Fibroblast of lung (primary cell): ENCODE results near the gene TUT7. TPM values are rescaled to one million over a fixed set of nuclear protein-coding genes. Genes with fewer than 3 reads are reported as not detected.

ENCODE experiments used
- DNase-seq, 2 donors: peaks; one replicate each; pipeline versions ENCODE4 v3.0.0 to v3.0.0-alpha.2; 2010; ENCODE audit warnings: low read depth in 2 of 2
- H2AFZ ChIP-seq: 2 replicates; pipeline ENCODE4 v1.5.1; 2012; ENCODE audit warnings: low read length, control low read depth, inconsistent platforms
- H3K27ac ChIP-seq: 2 replicates; pipeline ENCODE4 v1.5.1; 2011; ENCODE audit warnings: low read length, control low read depth; ENCODE audit not compliant: insufficient read depth
- H3K27me3 ChIP-seq: 2 replicates; pipeline ENCODE4 v1.5.1; 2011; ENCODE audit warnings: mild to moderate bottlenecking, low read length; ENCODE audit not compliant: control insufficient read depth, insufficient read depth
- H3K36me3 ChIP-seq: 2 replicates; pipeline ENCODE4 v1.5.1; 2011; ENCODE audit warnings: low read length; ENCODE audit not compliant: control insufficient read depth, insufficient read depth
- H3K4me1 ChIP-seq: 2 replicates; pipeline ENCODE4 v1.5.1; 2011; ENCODE audit warnings: low read length; ENCODE audit not compliant: control insufficient read depth, insufficient read depth; ENCODE audit errors: extremely low read depth
- H3K4me2 ChIP-seq: 2 replicates; pipeline ENCODE4 v1.5.1; 2011; ENCODE audit warnings: low read length, control low read depth; ENCODE audit not compliant: insufficient read depth; ENCODE audit errors: extremely low read depth
- H3K4me3 ChIP-seq, 4 experiments: fragments of 200-600 bp in 1 of 4; sonication (generic) in 1 of 4; replicated peaks in 1 of 4; 2 replicates each; pipeline ENCODE4 v1.5.1; 2011 to 2016; ENCODE audit warnings: low read length in 4 of 4, low read depth in 3 of 4, mild to moderate bottlenecking in 3 of 4, control low read depth in 2 of 4, inconsistent platforms in 1 of 4, mixed read lengths in 1 of 4; ENCODE audit not compliant: insufficient read depth in 1 of 4; ENCODE audit errors: control extremely low read depth in 1 of 4
- H3K79me2 ChIP-seq: 2 replicates; pipeline ENCODE4 v1.5.1; 2012; ENCODE audit warnings: mild to moderate bottlenecking, low read length, inconsistent platforms; ENCODE audit not compliant: control insufficient read depth, insufficient read depth
- H3K9ac ChIP-seq: 2 replicates; pipeline ENCODE4 v1.5.1; 2011; ENCODE audit warnings: mild to moderate bottlenecking, low read length, control low read depth; ENCODE audit not compliant: insufficient read depth
- H3K9me3 ChIP-seq: 2 replicates; pipeline ENCODE4 v1.5.1; 2012; ENCODE audit warnings: low read depth, low read length; ENCODE audit not compliant: control insufficient read depth, insufficient read depth
- H4K20me1 ChIP-seq: 2 replicates; pipeline ENCODE4 v1.5.1; 2011; ENCODE audit warnings: low read length; ENCODE audit not compliant: control insufficient read depth, insufficient read depth; ENCODE audit errors: extremely low read depth
- EZH2 ChIP-seq: IDR thresholded peaks from 2 replicates; pipeline ENCODE4 v1.5.1; 2012; ENCODE audit warnings: low read length, control low read depth, mild to moderate bottlenecking; ENCODE audit errors: missing control alignments
- polyA plus RNA-seq, 2 donors: library from polyadenylated mRNA; depleted of rRNA in 1 of 2; stranded (reverse) in 1 of 2; unstranded in 1 of 2; fragments of >200 nt; gene quantifications; 2 replicates each; pipeline ENCODE4 v1.2.1, GENCODE V29; 2011 to 2012; ENCODE audit warnings: missing spikeins in 1 of 2
- total RNA-seq: library from RNA; depleted of rRNA; stranded (reverse); fragments of >200 nt; gene quantifications from 2 replicates; pipeline ENCODE4 v1.2.1, GENCODE V29; 2014
- TF ChIP-seq, protein P1 (sequence below), 2 donors: IDR thresholded peaks in 1 of 2; conservative IDR thresholded peaks in 1 of 2; 1 replicate in 1 of 2; 2 replicates in 1 of 2; pipeline ENCODE4 v1.5.1; 2011 to 2012; ENCODE audit warnings: low read length in 2 of 2, control low read depth in 1 of 2, inconsistent platforms in 1 of 2, low read depth in 1 of 2, mild to moderate bottlenecking in 1 of 2

The TUT7 gene
- total and polyA plus RNA-seq, 2 donors (not counting 1 experiment from before 2014, with no cell fraction given), result 31.8 to 36.3 TPM

DNA sequence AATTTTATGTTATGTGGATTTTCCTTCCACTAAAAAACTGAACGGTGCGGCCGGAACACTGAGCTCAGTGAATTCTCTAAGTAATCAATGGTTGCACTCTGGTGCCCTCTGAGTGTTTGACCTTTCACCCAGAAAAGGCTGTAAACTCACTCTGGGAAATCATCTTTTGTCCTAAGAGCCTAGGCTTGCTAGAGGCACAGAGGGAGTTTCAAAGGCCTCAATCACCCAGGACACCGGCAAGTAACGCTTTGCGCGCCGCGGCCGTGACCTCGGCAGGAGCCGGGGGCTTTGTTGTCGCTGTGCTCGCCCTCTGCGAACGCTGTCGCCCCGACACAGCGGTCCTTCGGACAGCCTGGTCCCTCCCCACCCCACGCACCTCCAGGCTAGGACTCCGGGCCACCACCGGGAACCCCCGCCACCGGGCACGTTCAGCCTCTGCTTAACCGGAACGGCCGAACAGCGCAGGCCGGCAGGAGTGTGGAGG, 72.6 kb downstream of the TUT7 start:
- no peaks in the 10 kb centered on the region for H4K20me1 ChIP-seq
- H3K27ac ChIP-seq, result peak overlapping the region; percentile 89
- DNase-seq, result peak; percentile 6 to 42
- no peaks in the 10 kb centered on the region for H3K36me3 ChIP-seq
- H2AFZ ChIP-seq, result peak overlapping the region; percentile 71
- TF ChIP-seq, protein P1, sequence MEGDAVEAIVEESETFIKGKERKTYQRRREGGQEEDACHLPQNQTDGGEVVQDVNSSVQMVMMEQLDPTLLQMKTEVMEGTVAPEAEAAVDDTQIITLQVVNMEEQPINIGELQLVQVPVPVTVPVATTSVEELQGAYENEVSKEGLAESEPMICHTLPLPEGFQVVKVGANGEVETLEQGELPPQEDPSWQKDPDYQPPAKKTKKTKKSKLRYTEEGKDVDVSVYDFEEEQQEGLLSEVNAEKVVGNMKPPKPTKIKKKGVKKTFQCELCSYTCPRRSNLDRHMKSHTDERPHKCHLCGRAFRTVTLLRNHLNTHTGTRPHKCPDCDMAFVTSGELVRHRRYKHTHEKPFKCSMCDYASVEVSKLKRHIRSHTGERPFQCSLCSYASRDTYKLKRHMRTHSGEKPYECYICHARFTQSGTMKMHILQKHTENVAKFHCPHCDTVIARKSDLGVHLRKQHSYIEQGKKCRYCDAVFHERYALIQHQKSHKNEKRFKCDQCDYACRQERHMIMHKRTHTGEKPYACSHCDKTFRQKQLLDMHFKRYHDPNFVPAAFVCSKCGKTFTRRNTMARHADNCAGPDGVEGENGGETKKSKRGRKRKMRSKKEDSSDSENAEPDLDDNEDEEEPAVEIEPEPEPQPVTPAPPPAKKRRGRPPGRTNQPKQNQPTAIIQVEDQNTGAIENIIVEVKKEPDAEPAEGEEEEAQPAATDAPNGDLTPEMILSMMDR (conservative IDR thresholded peaks at IDR 0.05 in 1 of 2, IDR thresholded peaks at IDR 0.05 in 1 of 2; ENCODE audit: low read depth in 1 of 2, low read length in 2 of 2), result no peak
- TF ChIP-seq EZH2, result no peak
- no peaks in the 10 kb centered on the region for H3K9me3 ChIP-seq
- peak overlapping the region; percentile 77 to 97 (median 95) for H3K4me3 ChIP-seq
- H3K27me3 ChIP-seq, result no peaks in the 10 kb centered on the region
- H3K4me1 ChIP-seq, result peaks cover 4% of the 10 kb centered on the region
- H3K79me2 ChIP-seq, result peaks cover 44% of the 10 kb centered on the region
- peak overlapping the region; percentile 95 for H3K4me2 ChIP-seq
- peak overlapping the region; percentile 98 for H3K9ac ChIP-seq

DNA sequence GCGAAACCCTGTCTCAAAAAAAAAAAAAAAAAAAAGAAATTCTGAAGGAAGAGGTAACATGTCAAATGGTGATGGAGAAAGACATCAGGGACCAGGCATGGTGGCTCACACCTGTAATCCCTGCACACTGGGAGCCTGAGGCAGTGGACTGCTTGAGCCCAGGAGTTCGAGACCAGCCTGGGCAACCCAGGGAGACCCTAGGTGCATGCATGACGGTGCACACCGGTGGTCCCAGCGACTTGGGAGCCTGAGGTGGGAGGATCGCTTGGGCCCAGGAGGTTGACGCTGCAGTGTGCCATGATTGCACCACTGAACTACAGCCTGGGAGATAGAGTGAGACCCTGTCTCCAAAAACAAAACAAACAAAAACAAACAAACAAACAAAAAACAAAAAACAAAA, 73.6 kb downstream of the TUT7 start:
- Histone ChIP-seq H3K36me3 (no peaks in the 10 kb centered on the region), H3K27ac (no peak overlapping the region), H3K4me2 (peak overlapping the region; percentile 95), H3K9ac (no peak overlapping the region), H4K20me1 (no peaks in the 10 kb centered on the region), H3K27me3 (no peaks in the 10 kb centered on the region), H2AFZ (no peak overlapping the region), H3K9me3 (no peaks in the 10 kb centered on the region), H3K4me3 (peak overlapping the region in 2 of 4 experiments; percentile 77 to 93), H3K79me2 (peaks cover 47% of the 10 kb centered on the region), H3K4me1 (peaks cover 4% of the 10 kb centered on the region)
- no peak for DNase-seq
- TF ChIP-seq EZH2, result no peak
- TF ChIP-seq, protein P1 (conservative IDR thresholded peaks at IDR 0.05 in 1 of 2, IDR thresholded peaks at IDR 0.05 in 1 of 2; ENCODE audit: low read depth in 1 of 2, low read length in 2 of 2), result no peak

DNA sequence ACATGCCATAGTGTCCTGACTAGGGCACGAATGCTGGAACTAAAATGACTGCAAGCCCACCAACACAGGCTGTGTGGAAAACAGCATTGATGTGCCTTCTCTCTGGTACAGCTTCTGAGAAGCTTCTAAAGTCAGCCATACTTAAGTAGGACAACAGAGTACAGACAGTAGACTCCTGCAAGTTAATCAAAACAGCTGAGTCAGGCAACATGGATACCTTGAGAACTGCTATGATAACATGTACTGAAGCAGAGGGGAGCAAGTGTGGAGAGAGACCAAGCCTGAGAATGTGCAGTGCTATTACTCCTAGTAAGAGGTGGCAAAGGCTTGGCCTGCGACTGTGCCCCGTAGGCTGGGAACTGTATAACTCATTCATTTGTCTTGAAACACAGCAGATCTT, 74.4 kb downstream of the TUT7 start:
- peaks cover 4% of the 10 kb centered on the region for H3K4me1 ChIP-seq
- no peaks in the 10 kb centered on the region for H3K9me3 ChIP-seq
- H3K79me2 ChIP-seq, result peaks cover 47% of the 10 kb centered on the region
- no peak overlapping the region for H3K4me2 ChIP-seq
- no peak overlapping the region for H3K9ac ChIP-seq
- H2AFZ ChIP-seq, result no peak overlapping the region
- no peak overlapping the region for H3K27ac ChIP-seq
- H3K4me3 ChIP-seq, result no peak overlapping the region
- no peaks in the 10 kb centered on the region for H3K27me3 ChIP-seq
- H4K20me1 ChIP-seq, result no peaks in the 10 kb centered on the region
- TF ChIP-seq, protein P1 (conservative IDR thresholded peaks at IDR 0.05 in 1 of 2, IDR thresholded peaks at IDR 0.05 in 1 of 2; ENCODE audit: low read depth in 1 of 2, low read length in 2 of 2), result no peak
- no peak for TF ChIP-seq EZH2
- DNase-seq, result no peak
- no peaks in the 10 kb centered on the region for H3K36me3 ChIP-seq
